Body of pancreas (tissue), 4 donors: ENCODE measurements around the gene APH1A. TPM values are rescaled to one million over a fixed set of nuclear protein-coding genes. Genes with fewer than 3 reads are reported as not detected.

ENCODE experiments used
- ATAC-seq: fragments of 150-250 bp; one replicate; pipeline ENCODE4 v1.9.1; 2016
- DNase-seq, 4 donors: peaks; one replicate each; pipeline ENCODE4 v3.0.0-alpha.2; 2019
- H3K27ac ChIP-seq, 4 donors: fragments of 200-600 bp; sonication (generic); 1 replicate in 3 of 4; 2 replicates in 1 of 4; pipeline versions ENCODE4 v1.5.1 to v1.6.1; 2016 to 2019; ENCODE audit warnings: mild to moderate bottlenecking in 1 of 4, mixed read lengths in 1 of 4, moderate library complexity in 1 of 4
- H3K27me3 ChIP-seq, 2 donors: fragments of 200-600 bp; sonication (generic); one replicate each; pipeline ENCODE4 v1.6.0; 2016; ENCODE audit warnings: mild to moderate bottlenecking in 1 of 2
- H3K36me3 ChIP-seq, 2 donors: fragments of 200-600 bp; sonication (generic); replicated peaks in 1 of 2; 2 replicates each; pipeline ENCODE4 v1.5.1; 2016; ENCODE audit warnings: low read depth in 2 of 2; ENCODE audit not compliant: insufficient read depth in 1 of 2
- H3K4me1 ChIP-seq: fragments of 200-600 bp; sonication (generic); one replicate; pipeline ENCODE4 v1.6.0; 2016
- H3K4me3 ChIP-seq, 2 donors: fragments of 200-600 bp; sonication (generic); 1 replicate in 1 of 2; 2 replicates in 1 of 2; pipeline ENCODE4 v1.5.1; 2016 to 2019
- H3K9me3 ChIP-seq, 3 donors: fragments of 200-600 bp; sonication (generic); 1 replicate in 2 of 3; 2 replicates in 1 of 3; pipeline ENCODE4 v1.5.1; 2016
- POLR2A ChIP-seq, 3 donors: fragments of 450-650 bp; IDR thresholded peaks; one replicate each; pipeline ENCODE4 v1.6.1; 2016; ENCODE audit warnings: antibody characterized with exemption in 3 of 3, mild to moderate bottlenecking in 2 of 3
- WGBS, 2 donors: methylation state at CpG; one replicate each; pipeline ENCODE4 v1.1.5; 2017; 5-methylcytosine and 5-hydroxymethylcytosine counted together
- intact Hi-C: fragments of 100-400 bp; cut with DNase I; formaldehyde crosslinking; loops from one replicate; pipeline ENCODE4 v1.15.1; 2023
- total RNA-seq, 2 donors: library from RNA; depleted of rRNA; stranded (reverse); fragments of >200 nt; gene quantifications; one replicate each; pipeline ENCODE4 v1.1.0, GENCODE V29; 2016
- TF ChIP-seq, protein P1 (sequence below), 7 experiments: fragments of 450-650 bp in 4 of 7; fragments of 200-600 bp in 3 of 7; sonication (generic) in 3 of 7; IDR thresholded peaks; one replicate each; pipeline ENCODE4 v1.5.1; 2016 to 2019; ENCODE audit warnings: antibody characterized with exemption in 7 of 7

Gene APH1A
- total RNA-seq, 2 donors from 2014 or later, result 33.0 to 56.6 TPM

DNA sequence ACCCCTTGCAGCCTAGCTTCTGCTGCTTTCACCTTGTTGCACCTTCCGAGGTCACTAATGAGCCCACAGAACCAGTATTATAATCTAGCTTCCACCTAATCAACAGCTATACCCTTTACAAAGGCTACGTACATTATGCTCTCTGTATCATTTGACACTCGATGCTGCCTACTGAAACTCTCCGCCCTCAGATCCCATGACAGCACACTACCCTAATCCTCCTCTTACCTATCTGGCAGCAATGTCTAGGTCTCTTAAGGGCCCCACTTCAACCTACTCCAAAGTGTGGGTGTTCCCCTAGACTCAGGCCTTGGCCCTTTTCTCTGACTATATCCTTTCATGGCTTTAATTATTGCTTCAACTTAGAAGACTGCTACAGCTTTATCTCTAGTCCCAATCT lies 20.0 kb upstream of the APH1A start:
- 81 to 84% methylated on average over 4 of the region's 4 CpGs for WGBS, 2 donors
- H3K36me3 ChIP-seq, result no peaks in the 10 kb centered on the region
- intact Hi-C loops, result no loop called here
- peaks cover 9% of the 10 kb centered on the region for H3K4me1 ChIP-seq
- ATAC-seq (no peak), DNase-seq (no peak)
- TF ChIP-seq POLR2A (IDR thresholded peaks at IDR 0.05), result no peak
- TF ChIP-seq, protein P1, sequence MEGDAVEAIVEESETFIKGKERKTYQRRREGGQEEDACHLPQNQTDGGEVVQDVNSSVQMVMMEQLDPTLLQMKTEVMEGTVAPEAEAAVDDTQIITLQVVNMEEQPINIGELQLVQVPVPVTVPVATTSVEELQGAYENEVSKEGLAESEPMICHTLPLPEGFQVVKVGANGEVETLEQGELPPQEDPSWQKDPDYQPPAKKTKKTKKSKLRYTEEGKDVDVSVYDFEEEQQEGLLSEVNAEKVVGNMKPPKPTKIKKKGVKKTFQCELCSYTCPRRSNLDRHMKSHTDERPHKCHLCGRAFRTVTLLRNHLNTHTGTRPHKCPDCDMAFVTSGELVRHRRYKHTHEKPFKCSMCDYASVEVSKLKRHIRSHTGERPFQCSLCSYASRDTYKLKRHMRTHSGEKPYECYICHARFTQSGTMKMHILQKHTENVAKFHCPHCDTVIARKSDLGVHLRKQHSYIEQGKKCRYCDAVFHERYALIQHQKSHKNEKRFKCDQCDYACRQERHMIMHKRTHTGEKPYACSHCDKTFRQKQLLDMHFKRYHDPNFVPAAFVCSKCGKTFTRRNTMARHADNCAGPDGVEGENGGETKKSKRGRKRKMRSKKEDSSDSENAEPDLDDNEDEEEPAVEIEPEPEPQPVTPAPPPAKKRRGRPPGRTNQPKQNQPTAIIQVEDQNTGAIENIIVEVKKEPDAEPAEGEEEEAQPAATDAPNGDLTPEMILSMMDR (IDR thresholded peaks at IDR 0.05), result no peak
- H3K27me3 ChIP-seq, result no peaks in the 10 kb centered on the region
- no peak overlapping the region for H3K4me3 ChIP-seq
- no peaks in the 10 kb centered on the region for H3K9me3 ChIP-seq
- no peak overlapping the region for H3K27ac ChIP-seq

DNA sequence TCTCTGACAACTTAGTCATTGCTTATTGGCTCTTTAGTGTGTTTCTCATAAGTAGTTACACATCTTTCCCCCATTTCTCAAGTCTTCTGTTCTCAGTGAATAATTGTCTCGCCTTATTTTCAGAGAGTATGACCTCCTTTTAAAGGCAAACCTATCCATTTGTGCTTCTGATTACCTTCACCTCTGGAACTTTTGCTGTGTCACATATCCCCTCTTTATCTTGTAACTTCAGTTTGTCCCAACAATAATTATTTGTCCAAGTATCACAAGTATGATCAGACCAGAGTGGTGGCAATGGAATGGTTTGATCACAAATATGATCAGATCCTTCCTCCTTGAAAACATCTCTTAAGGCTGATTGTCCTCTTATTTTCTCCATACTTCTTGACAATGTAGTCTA lies 19.6 kb upstream of the APH1A start:
- H3K27ac ChIP-seq, result no peak overlapping the region
- H3K9me3 ChIP-seq, result no peaks in the 10 kb centered on the region
- H3K4me1 ChIP-seq, result peaks cover 8% of the 10 kb centered on the region
- no peaks in the 10 kb centered on the region for H3K27me3 ChIP-seq
- 66 to 72% methylated on average over 1 of the region's 1 CpG for WGBS, 2 donors
- no peak for ATAC-seq
- H3K4me3 ChIP-seq, result no peak overlapping the region
- H3K36me3 ChIP-seq, result no peaks in the 10 kb centered on the region
- DNase-seq, result no peak
- intact Hi-C loops, result no loop called here
- TF ChIP-seq POLR2A (IDR thresholded peaks at IDR 0.05), result no peak
- TF ChIP-seq, protein P1 (IDR thresholded peaks at IDR 0.05), result no peak

DNA sequence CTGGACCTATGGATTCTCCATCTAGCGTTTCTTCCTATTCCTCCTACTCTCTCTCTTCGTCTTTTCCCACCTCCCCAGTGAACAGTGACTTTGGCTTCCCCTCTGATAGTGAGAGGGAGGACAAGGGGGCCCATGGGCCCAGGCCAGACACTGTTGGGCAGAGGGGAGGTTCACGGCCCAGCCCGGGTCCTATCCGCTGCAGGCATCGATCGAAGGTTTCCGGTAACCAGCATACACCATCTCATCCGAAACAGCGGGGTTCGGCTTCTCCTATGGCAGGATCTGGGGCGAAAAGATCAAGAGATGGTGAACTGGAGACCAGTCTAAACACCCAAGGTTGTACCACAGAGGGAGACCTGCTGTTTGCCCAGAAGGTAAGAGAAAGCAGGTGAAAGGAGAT lies 14.4 kb upstream of the APH1A start:
- H3K27ac ChIP-seq, result no peak overlapping the region
- DNase-seq, result no peak

GRCh38 chr1:150282558-150282958 lies 13.7 kb upstream of the APH1A start:
- ATAC-seq, result peak; percentile 36
- peak in 2 of 3 donors; percentile 48 to 49 for TF ChIP-seq POLR2A (IDR thresholded peaks at IDR 0.05)
- TF ChIP-seq, protein P1 (IDR thresholded peaks at IDR 0.05), result no peak
- Histone ChIP-seq H3K4me3 (peak overlapping the region; percentile 15 to 32), H3K27me3 (no peaks in the 10 kb centered on the region), H3K36me3 (no peaks in the 10 kb centered on the region), H3K4me1 (peaks cover 31% of the 10 kb centered on the region), H3K9me3 (no peaks in the 10 kb centered on the region), H3K27ac (peak overlapping the region; percentile 86 to 91 (median 88))
- intact Hi-C loops, result no loop called here
- peak in 1 of 4 donors; percentile 56 for DNase-seq
- WGBS, 2 donors, result 1 to 4% methylated on average over 21 of the region's 21 CpGs

More for the DNA sequence above, 14.4 kb upstream of the APH1A start:
- TF ChIP-seq, protein P1 (IDR thresholded peaks at IDR 0.05), result no peak
- no peaks in the 10 kb centered on the region for H3K27me3 ChIP-seq
- 85 to 90% methylated on average over 12 of the region's 12 CpGs for WGBS, 2 donors
- no peaks in the 10 kb centered on the region for H3K9me3 ChIP-seq
- no peaks in the 10 kb centered on the region for H3K36me3 ChIP-seq
- H3K4me1 ChIP-seq, result peaks cover 31% of the 10 kb centered on the region
- ATAC-seq, result no peak
- H3K4me3 ChIP-seq, result no peak overlapping the region
- intact Hi-C loops, result no loop called here

- Histone ChIP-seq H3K36me3 (no peaks in the 10 kb centered on the region), H3K4me3 (peak within 1 kb of the TSS; percentile 15 to 32), H3K4me1 (peaks cover 31% of the 10 kb centered on the region), H3K27ac (peak within 1 kb of the TSS; percentile 86 to 91 (median 88)), H3K27me3 (no peaks in the 10 kb centered on the region), H3K9me3 (no peaks in the 10 kb centered on the region)
- intact Hi-C loops, result no loop called here
- peak; percentile 20 to 73 (median 62) for TF ChIP-seq POLR2A (IDR thresholded peaks at IDR 0.05)
- TF ChIP-seq, protein P1 (IDR thresholded peaks at IDR 0.05), result peak in 1 of 7 experiments; percentile 7
- DNase-seq (peak; percentile 90 to 98 (median 96)), ATAC-seq (peak; percentile 95)
- WGBS, 2 donors, result 0 to 1% methylated on average over 35 to 46 of the region's 46 CpGs
Observed at GRCh38 chr1:150281758-150282557, 13.1 kb upstream of the APH1A start, which contains the start of gene CIART. Gene CIART, plus strand, starts transcription at chr1:150282554. Its CDS starts 714 bp downstream, at chr1:150283268.
